ENCODE measurements around the gene RUNX1.

DNA sequence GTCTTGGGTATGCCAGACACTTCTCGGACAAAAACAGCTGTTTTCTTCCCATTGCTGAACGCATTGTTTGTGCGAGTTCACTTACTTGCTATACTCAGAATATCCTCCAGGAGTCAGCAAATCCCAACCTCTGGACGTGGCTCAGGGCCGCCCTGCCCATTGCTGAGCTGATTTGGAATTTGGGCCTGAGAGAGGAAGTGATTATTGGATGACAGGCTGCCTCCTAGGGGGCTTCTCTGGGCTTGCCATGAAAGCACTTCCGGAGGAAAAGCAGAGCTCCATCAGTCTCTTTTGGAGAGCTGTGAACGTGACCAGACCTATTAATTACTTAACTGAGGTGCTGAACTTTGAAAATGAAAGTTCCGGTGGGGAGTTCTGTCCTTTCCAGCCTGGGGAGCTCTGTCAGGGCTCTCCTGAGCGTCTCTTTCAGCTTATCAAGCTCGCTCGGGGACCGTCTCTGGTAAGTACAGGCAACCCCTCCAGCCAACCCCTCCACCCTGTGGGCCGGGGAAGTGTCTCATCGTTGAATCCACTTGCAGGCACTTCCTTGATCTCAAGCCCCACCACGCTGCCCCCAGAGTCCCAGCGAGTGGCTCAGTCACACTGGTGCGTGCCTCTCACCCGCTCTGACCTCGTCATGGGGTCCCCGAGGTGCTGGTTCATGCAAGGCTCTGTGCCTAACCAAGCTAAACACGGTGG lies 303.4 kb downstream of the RUNX1 start:
- TF ChIP-seq, protein P1, sequence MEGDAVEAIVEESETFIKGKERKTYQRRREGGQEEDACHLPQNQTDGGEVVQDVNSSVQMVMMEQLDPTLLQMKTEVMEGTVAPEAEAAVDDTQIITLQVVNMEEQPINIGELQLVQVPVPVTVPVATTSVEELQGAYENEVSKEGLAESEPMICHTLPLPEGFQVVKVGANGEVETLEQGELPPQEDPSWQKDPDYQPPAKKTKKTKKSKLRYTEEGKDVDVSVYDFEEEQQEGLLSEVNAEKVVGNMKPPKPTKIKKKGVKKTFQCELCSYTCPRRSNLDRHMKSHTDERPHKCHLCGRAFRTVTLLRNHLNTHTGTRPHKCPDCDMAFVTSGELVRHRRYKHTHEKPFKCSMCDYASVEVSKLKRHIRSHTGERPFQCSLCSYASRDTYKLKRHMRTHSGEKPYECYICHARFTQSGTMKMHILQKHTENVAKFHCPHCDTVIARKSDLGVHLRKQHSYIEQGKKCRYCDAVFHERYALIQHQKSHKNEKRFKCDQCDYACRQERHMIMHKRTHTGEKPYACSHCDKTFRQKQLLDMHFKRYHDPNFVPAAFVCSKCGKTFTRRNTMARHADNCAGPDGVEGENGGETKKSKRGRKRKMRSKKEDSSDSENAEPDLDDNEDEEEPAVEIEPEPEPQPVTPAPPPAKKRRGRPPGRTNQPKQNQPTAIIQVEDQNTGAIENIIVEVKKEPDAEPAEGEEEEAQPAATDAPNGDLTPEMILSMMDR (IDR thresholded peaks at IDR 0.05; ENCODE audit: extremely low read depth in 1 of 2, insufficient read depth in 1 of 2, low read depth in 1 of 2, low read length in 2 of 2) = peak; percentile 80 to 90
- no peak for TF ChIP-seq POLR2A (IDR thresholded peaks at IDR 0.05; ENCODE audit: low read depth, low read length)
- no peak for TF ChIP-seq GATA2 (IDR thresholded peaks at IDR 0.05; ENCODE audit: insufficient read depth, insufficient read length, low read depth, low read length)

Measured in endothelial cell of umbilical vein (primary cell).